H9 (cell line): Measurements from ENCODE around the gene BRD1. TPM values are rescaled to one million over a fixed set of nuclear protein-coding genes. Genes with fewer than 3 reads are reported as not detected.
"Not testable (repeated sequence)": the region's sequence is repeated elsewhere in the genome, so short reads cannot be mapped to it uniquely, and the experiment has no call there.

Experiments
- DNase-seq: peaks from one replicate; pipeline ENCODE4 v3.0.0-alpha.2; 2017
- H2AFZ ChIP-seq: one replicate; pipeline ENCODE4 v1.6.1; 2013; ENCODE audit warnings: mild to moderate bottlenecking, low read length, control low read depth, moderate library complexity
- H2AK5ac ChIP-seq: 2 replicates; pipeline ENCODE4 v1.6.1; 2013; ENCODE audit warnings: low read length, control low read depth, mixed read lengths; ENCODE audit not compliant: insufficient read length
- H2BK120ac ChIP-seq: one replicate; pipeline ENCODE4 v1.6.1; 2013; ENCODE audit warnings: low read depth, mild to moderate bottlenecking, low read length, control low read depth, inconsistent platforms; ENCODE audit not compliant: poor library complexity, severe bottlenecking
- H2BK12ac ChIP-seq: 2 replicates; pipeline ENCODE4 v1.6.1; 2013; ENCODE audit warnings: low read length, control low read depth, mixed read lengths, low read depth; ENCODE audit not compliant: insufficient read length
- H2BK15ac ChIP-seq: 2 replicates; pipeline ENCODE4 v1.6.1; 2013; ENCODE audit warnings: low read depth, low read length, control low read depth
- H2BK20ac ChIP-seq: one replicate; pipeline ENCODE4 v1.6.1; 2013; ENCODE audit warnings: low read depth, mild to moderate bottlenecking, low read length, control low read depth, inconsistent platforms; ENCODE audit not compliant: poor library complexity, severe bottlenecking
- H2BK5ac ChIP-seq: 2 replicates; pipeline ENCODE4 v1.6.1; 2013; ENCODE audit warnings: low read length, control low read depth, mixed read lengths; ENCODE audit not compliant: insufficient read length
- H3K14ac ChIP-seq: 2 replicates; pipeline ENCODE4 v1.6.1; 2013; ENCODE audit warnings: low read length, control low read depth; ENCODE audit not compliant: insufficient read depth
- H3K18ac ChIP-seq: 2 replicates; pipeline ENCODE4 v1.6.1; 2013; ENCODE audit warnings: low read depth, mild to moderate bottlenecking, mixed read lengths, low read length, control low read depth; ENCODE audit not compliant: insufficient read length
- H3K23ac ChIP-seq: 2 replicates; pipeline ENCODE4 v1.6.1; 2013; ENCODE audit warnings: low read length, control low read depth, mixed read lengths, low read depth; ENCODE audit not compliant: insufficient read length
- H3K23me2 ChIP-seq: 2 replicates; pipeline ENCODE4 v1.6.1; 2013; ENCODE audit warnings: low read depth, mild to moderate bottlenecking, mixed read lengths, low read length, control low read depth; ENCODE audit not compliant: insufficient read length, poor library complexity, severe bottlenecking
- H3K27ac ChIP-seq: 2 replicates; pipeline ENCODE4 v1.5.1; 2013; ENCODE audit warnings: low read length, control low read depth, mixed read lengths, low read depth; ENCODE audit not compliant: insufficient read length
- H3K27me3 ChIP-seq: 2 replicates; pipeline ENCODE4 v1.6.1; 2013; ENCODE audit warnings: low read length, control low read depth, inconsistent platforms; ENCODE audit not compliant: insufficient read depth
- H3K4ac ChIP-seq: 2 replicates; pipeline ENCODE4 v1.6.1; 2013; ENCODE audit warnings: low read depth, mild to moderate bottlenecking, control low read depth, inconsistent platforms, low read length, moderate library complexity
- H3K4me1 ChIP-seq: 2 replicates; pipeline ENCODE4 v1.6.1; 2013; ENCODE audit warnings: low read length, control low read depth, inconsistent platforms; ENCODE audit not compliant: insufficient read depth
- H3K4me2 ChIP-seq: 2 replicates; pipeline ENCODE4 v1.6.1; 2013; ENCODE audit warnings: low read length, control low read depth, mixed read lengths; ENCODE audit not compliant: insufficient read length, insufficient read depth
- H3K56ac ChIP-seq: 2 replicates; pipeline ENCODE4 v1.6.1; 2013; ENCODE audit warnings: low read depth, mild to moderate bottlenecking, mixed read lengths, low read length, control low read depth; ENCODE audit not compliant: insufficient read length
- H3K79me1 ChIP-seq: 2 replicates; pipeline ENCODE4 v1.6.1; 2013; ENCODE audit warnings: low read depth, mild to moderate bottlenecking, moderate library complexity, low read length, control low read depth, inconsistent platforms; ENCODE audit not compliant: insufficient read depth, poor library complexity, severe bottlenecking
- H3K79me2 ChIP-seq: 2 replicates; pipeline ENCODE4 v1.6.1; 2013; ENCODE audit warnings: low read length, control low read depth, inconsistent platforms; ENCODE audit not compliant: insufficient read depth
- H3K9ac ChIP-seq: 2 replicates; pipeline ENCODE4 v1.6.1; 2013; ENCODE audit warnings: low read length, control low read depth, mixed read lengths; ENCODE audit not compliant: insufficient read length; ENCODE audit errors: extremely low read depth
- H3K9me3 ChIP-seq: one replicate; pipeline ENCODE4 v1.6.1; 2013; ENCODE audit warnings: low read depth, low read length, inconsistent platforms; ENCODE audit not compliant: control insufficient read depth
- H3T11ph ChIP-seq: one replicate; pipeline ENCODE4 v1.6.1; 2013; ENCODE audit warnings: mild to moderate bottlenecking, low read length, control low read depth, inconsistent platforms
- H4K20me1 ChIP-seq: one replicate; pipeline ENCODE4 v1.6.1; 2013; ENCODE audit not compliant: control insufficient read depth, insufficient read length, insufficient read depth
- H4K5ac ChIP-seq: 2 replicates; pipeline ENCODE4 v1.6.1; 2013; ENCODE audit warnings: low read depth, mild to moderate bottlenecking, mixed read lengths, low read length, control low read depth; ENCODE audit not compliant: insufficient read length
- H4K8ac ChIP-seq: replicated peaks from 2 replicates; pipeline ENCODE4 v1.6.1; 2013; ENCODE audit warnings: low read length, control low read depth, mixed read lengths, low read depth; ENCODE audit not compliant: insufficient read length
- H4K91ac ChIP-seq: 2 replicates; pipeline ENCODE4 v1.6.1; 2013; ENCODE audit warnings: low read depth, mild to moderate bottlenecking, moderate library complexity, mixed read lengths, low read length, control low read depth; ENCODE audit not compliant: insufficient read length
- H3K27ac Mint-ChIP-seq, 3 experiments: 2 replicates in 2 of 3; 3 replicates in 1 of 3; pipeline ENCODE4 v1.8.0; 2020 to 2021; ENCODE audit warnings: mixed read lengths in 3 of 3, mild to moderate bottlenecking in 1 of 3, moderate library complexity in 1 of 3
- H3K27me3 Mint-ChIP-seq: 2 replicates; pipeline ENCODE4 v1.8.0; 2021; ENCODE audit warnings: low read depth, mild to moderate bottlenecking, moderate library complexity, mixed read lengths
- H3K36me3 Mint-ChIP-seq, 3 experiments: 2 replicates in 2 of 3; 3 replicates in 1 of 3; pipeline ENCODE4 v1.8.0; 2020 to 2021; ENCODE audit warnings: low read depth in 3 of 3, mixed read lengths in 3 of 3; ENCODE audit not compliant: insufficient read depth in 1 of 3
- H3K4me1 Mint-ChIP-seq, 2 experiments: 2 replicates each; pipeline ENCODE4 v1.8.0; 2020; ENCODE audit warnings: mixed read lengths in 2 of 2
- H3K4me3 Mint-ChIP-seq, 2 experiments: 2 replicates in 1 of 2; 3 replicates in 1 of 2; pipeline ENCODE4 v1.8.0; 2020 to 2021; ENCODE audit warnings: mild to moderate bottlenecking in 2 of 2, mixed read lengths in 2 of 2, moderate library complexity in 1 of 2
- H3K9me3 Mint-ChIP-seq, 2 experiments: 2 replicates in 1 of 2; 3 replicates in 1 of 2; pipeline ENCODE4 v1.8.0; 2020; ENCODE audit warnings: mild to moderate bottlenecking in 2 of 2, mixed read lengths in 2 of 2, moderate library complexity in 1 of 2
- WGBS: extraction: QIAGEN DNeasy Blood & Tissue Kit; methylation state at CpG from one replicate; pipeline ENCODE4 v1.1.7; 2013; ENCODE audit warnings: missing lambda C conversion rate, low lambda C conversion rate, mixed read lengths; ENCODE audit not compliant: insufficient read length; ENCODE audit errors: extremely low coverage; 5-methylcytosine and 5-hydroxymethylcytosine counted together
- total RNA-seq: library from RNA; stranded (reverse); gene quantifications from 2 replicates; pipeline ENCODE4 v1.2.1, GENCODE V29; 2021
- TF ChIP-seq, protein P1 (sequence below): fragments of 200-600 bp; sonication (generic); conservative IDR thresholded peaks from 3 replicates; pipeline ENCODE4 v1.8.0; 2021; ENCODE audit warnings: antibody characterized with exemption, mild to moderate bottlenecking

BRD1 gene
- total RNA-seq, 1 experiment from 2014 or later: 51.3 TPM

DNA sequence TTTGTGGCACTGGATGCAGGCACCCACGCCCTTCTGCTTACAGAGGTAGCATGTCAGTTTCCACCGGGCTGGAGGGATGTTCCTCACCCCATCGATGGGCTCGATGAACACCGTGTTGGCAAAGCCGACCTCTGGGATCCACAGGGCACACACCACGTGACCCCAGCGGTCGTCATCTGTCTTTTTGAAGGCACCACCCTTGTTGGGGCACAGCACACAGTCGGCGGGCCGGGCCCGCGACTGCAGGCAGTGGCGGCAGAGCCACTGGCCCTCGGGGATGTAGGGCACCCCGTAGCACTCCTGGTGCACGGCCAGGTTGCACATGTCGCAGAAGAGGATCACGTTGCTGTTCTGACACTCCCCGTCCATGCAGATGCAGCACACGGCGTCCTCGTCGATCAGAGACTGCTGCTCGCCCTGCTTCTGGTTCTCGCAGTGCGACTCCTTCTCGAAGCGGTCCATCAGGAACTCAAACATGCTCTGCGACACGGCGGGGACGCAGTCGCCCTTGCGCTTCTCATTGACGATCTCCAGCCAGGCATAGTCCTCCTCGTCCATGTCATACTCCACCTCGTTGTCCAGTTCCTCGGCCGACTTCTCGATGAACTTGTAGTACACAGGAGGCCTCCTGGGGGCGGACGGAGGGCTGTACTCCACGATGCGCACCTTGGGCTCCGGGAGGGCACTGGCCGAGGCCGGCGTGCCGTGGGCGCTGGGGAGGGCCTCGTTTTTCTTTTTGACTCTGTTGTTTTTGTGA is 4.2 kb downstream of the BRD1 start:
- Histone ChIP-seq H3K9me3 (no peaks in the 10 kb centered on the region), H3K18ac (no peak overlapping the region), H4K20me1 (no peaks in the 10 kb centered on the region), H3K27me3 (no peaks in the 10 kb centered on the region), H3K23ac (no peak overlapping the region), H3K4me2 (no peak overlapping the region), H4K5ac (no peak overlapping the region), H4K8ac (no peak overlapping the region), H2BK20ac (no peak overlapping the region), H2AFZ (no peak overlapping the region), H3K14ac (no peak overlapping the region), H3K23me2 (peaks cover 9% of the 10 kb centered on the region), H3K9ac (no peak overlapping the region), H3T11ph (no peak overlapping the region), H2BK15ac (no peak overlapping the region), H3K79me1 (peaks cover 6% of the 10 kb centered on the region), H2BK120ac (no peak overlapping the region), H4K91ac (no peak overlapping the region), H3K56ac (no peak overlapping the region), H2AK5ac (no peak overlapping the region), H2BK5ac (no peak overlapping the region), H3K4ac (no peak overlapping the region), H3K79me2 (peaks cover 43% of the 10 kb centered on the region; the same call in 1 of the 2 replicates), H3K4me1 (no peaks in the 10 kb centered on the region), H2BK12ac (no peak overlapping the region), H3K27ac (no peak overlapping the region)
- no peaks in the 10 kb centered on the region; the same call in 1 of the 2 replicates for H3K27me3 Mint-ChIP-seq
- DNase-seq: no peak
- H3K4me1 Mint-ChIP-seq: peaks cover 15 to 20% of the 10 kb centered on the region in 2 experiments
- H3K36me3 Mint-ChIP-seq: peaks cover 52 to 71% (median 63%) of the 10 kb centered on the region in 3 experiments; a peak in 6 of 7 replicates
- WGBS: no CpG with 5 or more reads among the region's 53 CpGs
- TF ChIP-seq, protein P1, sequence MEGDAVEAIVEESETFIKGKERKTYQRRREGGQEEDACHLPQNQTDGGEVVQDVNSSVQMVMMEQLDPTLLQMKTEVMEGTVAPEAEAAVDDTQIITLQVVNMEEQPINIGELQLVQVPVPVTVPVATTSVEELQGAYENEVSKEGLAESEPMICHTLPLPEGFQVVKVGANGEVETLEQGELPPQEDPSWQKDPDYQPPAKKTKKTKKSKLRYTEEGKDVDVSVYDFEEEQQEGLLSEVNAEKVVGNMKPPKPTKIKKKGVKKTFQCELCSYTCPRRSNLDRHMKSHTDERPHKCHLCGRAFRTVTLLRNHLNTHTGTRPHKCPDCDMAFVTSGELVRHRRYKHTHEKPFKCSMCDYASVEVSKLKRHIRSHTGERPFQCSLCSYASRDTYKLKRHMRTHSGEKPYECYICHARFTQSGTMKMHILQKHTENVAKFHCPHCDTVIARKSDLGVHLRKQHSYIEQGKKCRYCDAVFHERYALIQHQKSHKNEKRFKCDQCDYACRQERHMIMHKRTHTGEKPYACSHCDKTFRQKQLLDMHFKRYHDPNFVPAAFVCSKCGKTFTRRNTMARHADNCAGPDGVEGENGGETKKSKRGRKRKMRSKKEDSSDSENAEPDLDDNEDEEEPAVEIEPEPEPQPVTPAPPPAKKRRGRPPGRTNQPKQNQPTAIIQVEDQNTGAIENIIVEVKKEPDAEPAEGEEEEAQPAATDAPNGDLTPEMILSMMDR: no peak
- peak overlapping the region in 1 of 3 experiments; percentile 91; a peak in 1 of 7 replicates for H3K27ac Mint-ChIP-seq
- no peak overlapping the region for H3K4me3 Mint-ChIP-seq
- peaks cover 0 to under 1% of the 10 kb centered on the region in 2 experiments; a peak in 1 of 5 replicates for H3K9me3 Mint-ChIP-seq

DNA sequence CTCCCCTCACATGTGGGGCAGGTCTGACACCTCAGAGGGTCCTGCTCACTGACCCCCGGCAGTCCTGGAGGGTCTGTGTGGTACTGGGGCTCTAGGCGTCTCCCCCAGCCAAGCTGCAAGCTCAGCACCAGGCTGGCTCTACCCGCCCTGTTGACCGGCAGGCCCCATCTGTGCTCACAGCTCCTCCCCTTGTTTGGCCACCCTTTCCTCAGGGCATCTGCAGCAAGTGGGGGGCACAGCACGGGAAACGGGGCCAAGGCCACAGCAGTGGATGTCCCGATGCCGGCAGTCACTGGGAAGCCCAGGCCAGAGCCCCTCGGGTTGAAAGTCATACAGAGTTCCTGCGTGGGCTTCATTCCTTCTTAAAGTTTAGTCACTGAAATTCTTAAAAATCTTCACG is 5.9 kb downstream of the BRD1 start:
- not testable (repeated sequence) for H3K27ac ChIP-seq, H2BK15ac ChIP-seq, H4K91ac ChIP-seq, H4K20me1 ChIP-seq, H3K23ac ChIP-seq, H3K9me3 ChIP-seq, H2AK5ac ChIP-seq, H2BK20ac ChIP-seq, H3K56ac ChIP-seq, H3K18ac ChIP-seq, H2AFZ ChIP-seq, H3K27me3 Mint-ChIP-seq, DNase-seq, H3K4ac ChIP-seq, H3K9ac ChIP-seq, H3K23me2 ChIP-seq, H3K14ac ChIP-seq, H3K79me1 ChIP-seq, H3T11ph ChIP-seq, H3K27me3 ChIP-seq, H4K5ac ChIP-seq, H4K8ac ChIP-seq, H3K4me1 ChIP-seq, H3K9me3 Mint-ChIP-seq, H3K27ac Mint-ChIP-seq, H2BK12ac ChIP-seq, H2BK5ac ChIP-seq, H3K4me2 ChIP-seq, H2BK120ac ChIP-seq, H3K4me3 Mint-ChIP-seq
- peaks cover 58% of the 10 kb centered on the region; the same call in 1 of the 2 replicates for H3K79me2 ChIP-seq
- WGBS: no CpG with 5 or more reads among the region's 11 CpGs
- Mint-ChIP-seq H3K36me3 (peaks cover 62 to 88% (median 80%) of the 10 kb centered on the region in 3 experiments), H3K4me1 (peaks cover 15 to 20% of the 10 kb centered on the region in 2 experiments)
